Astrocyte (in vitro differentiated cells and primary cell): ENCODE results near the gene LEMD1.

Experiments used
- EZH2 ChIP-seq: IDR thresholded peaks from 2 replicates; pipeline ENCODE4 v1.6.1; 2012; ENCODE audit warnings: mild to moderate bottlenecking, low read length, inconsistent platforms; ENCODE audit not compliant: insufficient read depth
- TF ChIP-seq, protein P1 (sequence below): IDR thresholded peaks from 2 replicates; pipeline ENCODE4 v1.5.1; 2011; ENCODE audit warnings: low read depth, mild to moderate bottlenecking, inconsistent platforms, low read length, moderate library complexity; ENCODE audit not compliant: insufficient read depth

DNA sequence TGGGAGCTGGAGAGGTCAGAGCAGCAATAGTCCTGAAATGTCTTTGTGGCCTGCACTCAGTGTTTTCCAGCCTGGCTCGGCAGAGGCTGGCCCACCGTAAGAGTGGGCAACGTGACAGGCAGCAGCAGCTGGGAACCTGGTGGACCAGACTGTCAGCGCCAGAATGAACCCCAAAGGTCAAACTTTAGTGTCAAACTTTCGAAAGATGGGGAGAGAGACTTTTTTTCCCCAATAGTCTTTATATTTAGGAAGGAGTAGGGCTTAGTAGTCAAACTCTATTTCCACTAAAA lies 23.7 kb upstream of the LEMD1 start:
- TF ChIP-seq, protein P1, sequence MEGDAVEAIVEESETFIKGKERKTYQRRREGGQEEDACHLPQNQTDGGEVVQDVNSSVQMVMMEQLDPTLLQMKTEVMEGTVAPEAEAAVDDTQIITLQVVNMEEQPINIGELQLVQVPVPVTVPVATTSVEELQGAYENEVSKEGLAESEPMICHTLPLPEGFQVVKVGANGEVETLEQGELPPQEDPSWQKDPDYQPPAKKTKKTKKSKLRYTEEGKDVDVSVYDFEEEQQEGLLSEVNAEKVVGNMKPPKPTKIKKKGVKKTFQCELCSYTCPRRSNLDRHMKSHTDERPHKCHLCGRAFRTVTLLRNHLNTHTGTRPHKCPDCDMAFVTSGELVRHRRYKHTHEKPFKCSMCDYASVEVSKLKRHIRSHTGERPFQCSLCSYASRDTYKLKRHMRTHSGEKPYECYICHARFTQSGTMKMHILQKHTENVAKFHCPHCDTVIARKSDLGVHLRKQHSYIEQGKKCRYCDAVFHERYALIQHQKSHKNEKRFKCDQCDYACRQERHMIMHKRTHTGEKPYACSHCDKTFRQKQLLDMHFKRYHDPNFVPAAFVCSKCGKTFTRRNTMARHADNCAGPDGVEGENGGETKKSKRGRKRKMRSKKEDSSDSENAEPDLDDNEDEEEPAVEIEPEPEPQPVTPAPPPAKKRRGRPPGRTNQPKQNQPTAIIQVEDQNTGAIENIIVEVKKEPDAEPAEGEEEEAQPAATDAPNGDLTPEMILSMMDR, result no peak
- TF ChIP-seq EZH2, result no peak
